Karpas-422 (cell line): ENCODE measurements around the gene LRRTM3. TPM values are rescaled to one million over a fixed set of nuclear protein-coding genes. Genes with fewer than 3 reads are reported as not detected.

Source experiments
- DNase-seq: peaks from one replicate; pipeline ENCODE4 v3.0.0-alpha.2; 2015
- H2AFZ ChIP-seq: fragments of 200-600 bp; sonication (generic); 2 replicates; pipeline ENCODE4 v1.6.1; 2014; ENCODE audit warnings: antibody characterized with exemption, low read length, mixed read lengths
- H3K27ac ChIP-seq: fragments of 200-600 bp; sonication (generic); 2 replicates; pipeline ENCODE4 v1.5.1; 2014; ENCODE audit warnings: mild to moderate bottlenecking, low read length, moderate library complexity
- H3K27me3 ChIP-seq: fragments of 200-600 bp; sonication (generic); 2 replicates; pipeline ENCODE4 v1.6.1; 2014; ENCODE audit warnings: low read length, mixed read lengths
- H3K36me3 ChIP-seq: fragments of 200-600 bp; sonication (generic); 2 replicates; pipeline ENCODE4 v1.6.1; 2014; ENCODE audit warnings: low read length, mixed read lengths; ENCODE audit not compliant: insufficient read depth
- H3K4me1 ChIP-seq: fragments of 200-600 bp; sonication (generic); 2 replicates; pipeline ENCODE4 v1.6.1; 2014; ENCODE audit warnings: mild to moderate bottlenecking, low read length, mixed read lengths
- H3K4me2 ChIP-seq: fragments of 200-600 bp; sonication (generic); 2 replicates; pipeline ENCODE4 v1.6.1; 2014; ENCODE audit warnings: low read length, low read depth, mild to moderate bottlenecking; ENCODE audit not compliant: poor library complexity, severe bottlenecking
- H3K4me3 ChIP-seq: fragments of 200-600 bp; sonication (generic); 2 replicates; pipeline ENCODE4 v1.5.1; 2014; ENCODE audit warnings: mild to moderate bottlenecking, antibody characterized with exemption, low read length, mixed read lengths
- H3K79me2 ChIP-seq: fragments of 200-600 bp; sonication (generic); 2 replicates; pipeline ENCODE4 v1.6.1; 2014; ENCODE audit warnings: mild to moderate bottlenecking, low read length, mixed read lengths
- H3K9ac ChIP-seq: fragments of 200-600 bp; sonication (generic); 2 replicates; pipeline ENCODE4 v1.6.0; 2014; ENCODE audit warnings: low read length
- H3K9me2 ChIP-seq: fragments of 200-600 bp; sonication (generic), shearing (Covaris generic); replicated peaks from 2 replicates; pipeline ENCODE4 v1.6.0; 2014; ENCODE audit warnings: mild to moderate bottlenecking, low read length, moderate library complexity; ENCODE audit not compliant: insufficient read depth
- H3K9me3 ChIP-seq: fragments of 300-700, 200-600 bp; sonication (generic); 2 replicates; pipeline ENCODE4 v1.6.1; 2014; ENCODE audit warnings: low read length, mixed read lengths
- H4K20me1 ChIP-seq: fragments of 200-600 bp; sonication (generic); 2 replicates; pipeline ENCODE4 v1.6.1; 2014; ENCODE audit warnings: mild to moderate bottlenecking, antibody characterized with exemption, low read length, low read depth; ENCODE audit not compliant: insufficient read depth
- total RNA-seq: library from RNA; depleted of rRNA; stranded (reverse); fragments of >200 nt; shearing (Covaris generic); gene quantifications from 2 replicates; pipeline ENCODE4 v1.2.3, GENCODE V29; 2014; ENCODE audit warnings: low replicate concordance

LRRTM3 gene
- total RNA-seq, 1 experiment from 2014 or later, result not detected

- Histone ChIP-seq H3K4me2 (no peak overlapping the region), H3K9me2 (no peaks in the 10 kb centered on the region), H3K4me3 (no peak overlapping the region), H3K27ac (no peak overlapping the region), H3K9me3 (no peaks in the 10 kb centered on the region), H3K27me3 (no peaks in the 10 kb centered on the region), H3K36me3 (no peaks in the 10 kb centered on the region), H3K9ac (no peak overlapping the region), H2AFZ (no peak overlapping the region), H3K79me2 (no peaks in the 10 kb centered on the region), H3K4me1 (no peaks in the 10 kb centered on the region), H4K20me1 (no peaks in the 10 kb centered on the region)
- DNase-seq, result no peak
Measured at GRCh38 chr10:66982053-66982420, 56.2 kb downstream of the LRRTM3 start.

- Histone ChIP-seq H3K27ac (no peak overlapping the region), H3K4me1 (no peaks in the 10 kb centered on the region), H3K9me2 (no peaks in the 10 kb centered on the region)
Measured at GRCh38 chr10:66982792-66983474, 57.1 kb downstream of the LRRTM3 start.

GRCh38 chr10:66983475-66983818 is 57.6 kb downstream of the LRRTM3 start:
- H3K4me1 ChIP-seq, result no peaks in the 10 kb centered on the region
- H4K20me1 ChIP-seq, result no peaks in the 10 kb centered on the region
- no peaks in the 10 kb centered on the region for H3K27me3 ChIP-seq
- H3K9me3 ChIP-seq, result no peaks in the 10 kb centered on the region
- no peaks in the 10 kb centered on the region for H3K36me3 ChIP-seq
- H3K27ac ChIP-seq, result no peak overlapping the region
- no peak overlapping the region for H3K4me2 ChIP-seq
- no peak for DNase-seq
- no peaks in the 10 kb centered on the region for H3K9me2 ChIP-seq
- H3K79me2 ChIP-seq, result no peaks in the 10 kb centered on the region
- no peak overlapping the region for H3K4me3 ChIP-seq
- H3K9ac ChIP-seq, result no peak overlapping the region
- no peak overlapping the region for H2AFZ ChIP-seq

More at GRCh38 chr10:66982792-66983474, 57.1 kb downstream of the LRRTM3 start:
- Histone ChIP-seq H3K4me2 (peak overlapping the region; percentile 2), H4K20me1 (no peaks in the 10 kb centered on the region), H3K36me3 (no peaks in the 10 kb centered on the region), H3K9ac (no peak overlapping the region), H3K79me2 (no peaks in the 10 kb centered on the region), H2AFZ (no peak overlapping the region), H3K27me3 (no peaks in the 10 kb centered on the region), H3K9me3 (no peaks in the 10 kb centered on the region), H3K4me3 (no peak overlapping the region)
- no peak for DNase-seq

- no peaks in the 10 kb centered on the region for H3K36me3 ChIP-seq
- no peak overlapping the region for H3K4me3 ChIP-seq
- H3K4me2 ChIP-seq, result no peak overlapping the region
- no peaks in the 10 kb centered on the region for H3K4me1 ChIP-seq
- no peaks in the 10 kb centered on the region for H3K79me2 ChIP-seq
- H3K27ac ChIP-seq, result no peak overlapping the region
- no peaks in the 10 kb centered on the region for H3K9me2 ChIP-seq
- H3K9me3 ChIP-seq, result no peaks in the 10 kb centered on the region
- no peaks in the 10 kb centered on the region for H3K27me3 ChIP-seq
- H2AFZ ChIP-seq, result no peak overlapping the region
- H4K20me1 ChIP-seq, result no peaks in the 10 kb centered on the region
- no peak for DNase-seq
- no peak overlapping the region for H3K9ac ChIP-seq
Measured at GRCh38 chr10:66990143-66990830, 64.5 kb downstream of the LRRTM3 start.

GRCh38 chr10:66996996-66997395 is 71.2 kb downstream of the LRRTM3 start:
- Histone ChIP-seq H3K36me3 (no peaks in the 10 kb centered on the region), H3K4me1 (no peaks in the 10 kb centered on the region), H3K79me2 (no peaks in the 10 kb centered on the region), H3K9ac (no peak overlapping the region), H2AFZ (no peak overlapping the region), H3K9me2 (no peaks in the 10 kb centered on the region), H3K9me3 (no peaks in the 10 kb centered on the region), H3K27ac (no peak overlapping the region), H3K4me2 (no peak overlapping the region), H3K27me3 (no peaks in the 10 kb centered on the region), H4K20me1 (no peaks in the 10 kb centered on the region), H3K4me3 (no peak overlapping the region)
- DNase-seq, result no peak

GRCh38 chr10:66999762-67000545 is 74.1 kb downstream of the LRRTM3 start:
- DNase-seq, result no peak
- Histone ChIP-seq H3K36me3 (no peaks in the 10 kb centered on the region), H4K20me1 (no peaks in the 10 kb centered on the region), H3K9me3 (no peaks in the 10 kb centered on the region), H3K27me3 (no peaks in the 10 kb centered on the region), H3K4me1 (no peaks in the 10 kb centered on the region), H3K4me3 (no peak overlapping the region), H3K9ac (no peak overlapping the region), H2AFZ (no peak overlapping the region), H3K4me2 (no peak overlapping the region), H3K9me2 (no peaks in the 10 kb centered on the region), H3K79me2 (no peaks in the 10 kb centered on the region), H3K27ac (no peak overlapping the region)

- H3K27ac ChIP-seq, result no peak overlapping the region
- no peak overlapping the region for H3K4me2 ChIP-seq
- no peak overlapping the region for H3K4me3 ChIP-seq
- no peaks in the 10 kb centered on the region for H4K20me1 ChIP-seq
- DNase-seq, result no peak
- no peak overlapping the region for H2AFZ ChIP-seq
- no peaks in the 10 kb centered on the region for H3K27me3 ChIP-seq
- no peak overlapping the region for H3K9ac ChIP-seq
- H3K36me3 ChIP-seq, result no peaks in the 10 kb centered on the region
- H3K9me3 ChIP-seq, result no peaks in the 10 kb centered on the region
- no peaks in the 10 kb centered on the region for H3K4me1 ChIP-seq
- H3K79me2 ChIP-seq, result no peaks in the 10 kb centered on the region
- H3K9me2 ChIP-seq, result no peaks in the 10 kb centered on the region
Measured at GRCh38 chr10:67004690-67005089, 78.9 kb downstream of the LRRTM3 start.

- Histone ChIP-seq H3K27me3 (no peaks in the 10 kb centered on the region), H3K4me2 (no peak overlapping the region), H3K9me3 (no peaks in the 10 kb centered on the region), H3K9ac (no peak overlapping the region), H4K20me1 (no peaks in the 10 kb centered on the region), H3K4me1 (no peaks in the 10 kb centered on the region), H3K9me2 (no peaks in the 10 kb centered on the region), H3K36me3 (no peaks in the 10 kb centered on the region), H3K4me3 (no peak overlapping the region), H3K79me2 (no peaks in the 10 kb centered on the region), H2AFZ (no peak overlapping the region), H3K27ac (no peak overlapping the region)
- DNase-seq, result no peak
Measured at GRCh38 chr10:67005981-67006380, 80.1 kb downstream of the LRRTM3 start.
